Activated naive CD8-positive, alpha-beta T cell treated with anti-CD3 and anti-CD28 coated beads, Interleukin-2, amount 50 U/mL, for 24 hours (primary cell): ENCODE measurements around the gene AP4S1.

Experiments
- ATAC-seq: fragments of 150-1000 bp; cut with Tn5 transposase; one replicate; pipeline ENCODE4 v1.10.0; 2021
- DNase-seq: peaks from one replicate; pipeline ENCODE4 v3.0.0; 2021
- H3K27ac Mint-ChIP-seq: one replicate; pipeline ENCODE4 v1.8.0; 2021; ENCODE audit warnings: mild to moderate bottlenecking, mixed read lengths
- H3K27me3 Mint-ChIP-seq: one replicate; pipeline ENCODE4 v1.8.0; 2021; ENCODE audit warnings: mixed read lengths
- H3K36me3 Mint-ChIP-seq: one replicate; pipeline ENCODE4 v1.8.0; 2021; ENCODE audit warnings: low read depth, mixed read lengths
- H3K4me1 Mint-ChIP-seq: one replicate; pipeline ENCODE4 v1.8.0; 2021; ENCODE audit warnings: mixed read lengths
- H3K4me3 Mint-ChIP-seq: one replicate; pipeline ENCODE4 v1.8.0; 2021; ENCODE audit warnings: mild to moderate bottlenecking, moderate library complexity, mixed read lengths
- H3K9me3 Mint-ChIP-seq: one replicate; pipeline ENCODE4 v1.8.0; 2021; ENCODE audit warnings: mixed read lengths

AP4S1 gene

DNA sequence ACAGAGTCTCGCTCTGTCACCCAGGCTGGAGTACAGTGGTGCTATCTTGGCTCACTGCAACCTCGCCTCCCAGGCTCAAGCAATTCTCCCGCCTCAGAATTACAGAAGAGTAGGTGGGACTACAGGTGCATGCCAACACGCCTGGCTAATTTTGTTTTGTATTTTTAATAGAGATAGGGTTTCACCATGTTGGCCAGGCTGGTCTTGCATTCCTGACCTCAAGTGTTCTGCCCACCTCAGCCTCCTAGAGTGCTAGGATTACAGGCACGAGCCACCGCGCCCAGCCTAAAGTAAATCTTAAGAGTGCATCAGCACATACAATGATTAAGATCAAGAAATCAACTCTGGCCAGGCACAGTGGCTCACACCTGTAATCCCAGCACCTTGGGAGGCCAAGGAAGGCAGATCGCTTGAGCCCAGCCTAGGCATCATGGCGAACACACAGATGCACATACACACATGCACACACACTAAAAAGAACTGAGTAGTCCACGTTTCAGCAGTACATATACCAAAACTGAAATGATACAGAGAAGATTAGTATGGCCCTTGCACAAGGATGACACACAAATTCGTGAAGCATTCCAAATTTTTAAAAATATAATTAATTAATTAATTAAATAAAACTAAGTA, 117.1 kb downstream of the AP4S1 start:
- Mint-ChIP-seq H3K36me3 (peaks cover 31% of the 10 kb centered on the region), H3K9me3 (no peaks in the 10 kb centered on the region), H3K27ac (no peak overlapping the region), H3K4me3 (no peak overlapping the region), H3K4me1 (no peaks in the 10 kb centered on the region), H3K27me3 (no peaks in the 10 kb centered on the region)
- ATAC-seq (no peak), DNase-seq (no peak)
